ENCODE data around the gene OPRD1.

DNA sequence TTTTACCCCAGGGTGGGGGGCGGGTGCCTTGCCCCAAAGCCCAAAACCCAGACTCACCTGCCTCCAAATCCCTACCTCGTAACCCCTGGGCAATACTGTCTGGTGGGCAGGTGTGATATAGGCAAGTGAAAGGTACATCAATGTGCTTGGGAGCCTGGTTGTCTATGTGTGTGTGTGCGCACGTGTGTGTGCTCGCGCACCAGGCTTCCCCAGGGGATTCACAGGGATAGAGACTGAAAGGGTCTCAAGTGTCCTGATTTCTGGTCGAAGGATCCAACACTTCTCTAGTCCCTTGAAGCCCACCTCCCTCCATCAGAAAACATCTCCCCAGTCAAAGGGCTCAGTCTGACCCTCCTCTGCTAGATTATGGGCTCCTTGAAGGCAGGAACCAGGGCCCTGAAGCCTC, 73.5 kb downstream of the OPRD1 start:
- TF ChIP-seq, protein P1, sequence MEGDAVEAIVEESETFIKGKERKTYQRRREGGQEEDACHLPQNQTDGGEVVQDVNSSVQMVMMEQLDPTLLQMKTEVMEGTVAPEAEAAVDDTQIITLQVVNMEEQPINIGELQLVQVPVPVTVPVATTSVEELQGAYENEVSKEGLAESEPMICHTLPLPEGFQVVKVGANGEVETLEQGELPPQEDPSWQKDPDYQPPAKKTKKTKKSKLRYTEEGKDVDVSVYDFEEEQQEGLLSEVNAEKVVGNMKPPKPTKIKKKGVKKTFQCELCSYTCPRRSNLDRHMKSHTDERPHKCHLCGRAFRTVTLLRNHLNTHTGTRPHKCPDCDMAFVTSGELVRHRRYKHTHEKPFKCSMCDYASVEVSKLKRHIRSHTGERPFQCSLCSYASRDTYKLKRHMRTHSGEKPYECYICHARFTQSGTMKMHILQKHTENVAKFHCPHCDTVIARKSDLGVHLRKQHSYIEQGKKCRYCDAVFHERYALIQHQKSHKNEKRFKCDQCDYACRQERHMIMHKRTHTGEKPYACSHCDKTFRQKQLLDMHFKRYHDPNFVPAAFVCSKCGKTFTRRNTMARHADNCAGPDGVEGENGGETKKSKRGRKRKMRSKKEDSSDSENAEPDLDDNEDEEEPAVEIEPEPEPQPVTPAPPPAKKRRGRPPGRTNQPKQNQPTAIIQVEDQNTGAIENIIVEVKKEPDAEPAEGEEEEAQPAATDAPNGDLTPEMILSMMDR (IDR thresholded peaks at IDR 0.05): no peak
- no peak for TF ChIP-seq POLR2AphosphoS5 (IDR thresholded peaks at IDR 0.05)

All from esophagus muscularis mucosa (tissue), 3 donors.